Measurements from ENCODE around the gene ACHE. TPM values are rescaled to one million over a fixed set of nuclear protein-coding genes. Genes with fewer than 3 reads are reported as not detected.
A peak's percentile ranks its signal among the peaks of the same experiment; 100 is the strongest.

The ACHE gene
- total and polyA plus RNA-seq, 8 donors = 0.25 to 2.4 (median 0.43) TPM; not detected in 3

- DNase-seq = peak; percentile 90 to 97
- 0 to 1% (median 1%) methylated on average over 28 to 71 of the region's 71 CpGs for WGBS, 5 donors
- H3K27me3 ChIP-seq = no peaks in the 10 kb centered on the region
- H3K36me3 ChIP-seq = peaks cover 0 to 16% (median 11%) of the 10 kb centered on the region in 4 donors
- H3K4me1 ChIP-seq = peaks cover 17 to 30% (median 24%) of the 10 kb centered on the region in 4 donors
- H3K4me3 ChIP-seq = peak within 1 kb of the TSS; percentile 69 to 85 (median 70)
- peak within 1 kb of the TSS; percentile 60 to 85 (median 76) for H3K27ac ChIP-seq
- intact Hi-C loops (cut with DNase I; ENCODE audit: low total_unique reads) = loop anchor here (5.0 to 10.0 kb wide), 2 partner anchors 50 to 147 kb away; partner anchors contain the start of gene POP7
- TF ChIP-seq CTCF (IDR thresholded peaks at IDR 0.05) (peak in 5 of 7 experiments; percentile 88 to 94 (median 92)), EP300 (IDR thresholded peaks at IDR 0.05) (no peak), POLR2AphosphoS5 (IDR thresholded peaks at IDR 0.05) (peak in 1 of 3 donors; percentile 50), POLR2A (IDR thresholded peaks at IDR 0.05) (no peak)
- H3K9me3 ChIP-seq = no peaks in the 10 kb centered on the region
Observed at GRCh38 chr7:100852048-100852872, 43.4 kb downstream of the ACHE start, which contains the start of gene SLC12A9. SLC12A9 (plus strand) TSS chr7:100852713; CDS start chr7:100854198, 1,485 bp downstream.

GRCh38 chr7:100847360-100847759 lies 48.3 kb downstream of the ACHE start:
- WGBS, 5 donors = 94 to 98% (median 94%) methylated on average over 4 of the region's 4 CpGs
- Histone ChIP-seq H3K4me3 (no peak overlapping the region), H3K36me3 (no peaks in the 10 kb centered on the region), H3K27me3 (no peaks in the 10 kb centered on the region), H3K27ac (no peak overlapping the region), H3K4me1 (peaks cover 7 to 8% (median 7%) of the 10 kb centered on the region in 4 donors), H3K9me3 (no peaks in the 10 kb centered on the region)
- intact Hi-C loops (cut with DNase I; ENCODE audit: low total_unique reads) = no loop called here
- no peak for TF ChIP-seq EP300 (IDR thresholded peaks at IDR 0.05)
- no peak for TF ChIP-seq POLR2A (IDR thresholded peaks at IDR 0.05)
- no peak for TF ChIP-seq POLR2AphosphoS5 (IDR thresholded peaks at IDR 0.05)
- no peak for TF ChIP-seq CTCF (IDR thresholded peaks at IDR 0.05)
- no peak for DNase-seq

- no peak overlapping the region for H3K4me3 ChIP-seq
- no peak overlapping the region for H3K27ac ChIP-seq
- no peaks in the 10 kb centered on the region for H3K9me3 ChIP-seq
- no peak for TF ChIP-seq CTCF (IDR thresholded peaks at IDR 0.05)
- no peak for TF ChIP-seq POLR2A (IDR thresholded peaks at IDR 0.05)
- TF ChIP-seq POLR2AphosphoS5 (IDR thresholded peaks at IDR 0.05) = no peak
- TF ChIP-seq EP300 (IDR thresholded peaks at IDR 0.05) = no peak
- intact Hi-C loops (cut with DNase I; ENCODE audit: low total_unique reads) = no loop called here
- peaks cover 9 to 21% (median 13%) of the 10 kb centered on the region in 4 donors for H3K4me1 ChIP-seq
- H3K36me3 ChIP-seq = no peaks in the 10 kb centered on the region
- DNase-seq = no peak
- H3K27me3 ChIP-seq = no peaks in the 10 kb centered on the region
- WGBS, 5 donors = 53 to 73% (median 57%) methylated on average over 8 of the region's 8 CpGs
Observed at GRCh38 chr7:100840470-100841100, 55.1 kb downstream of the ACHE start.

Small RNA genes lying within 50 kb of the gene (small RNA-seq; reads per million reads assigned to genes)
- gene RN7SL549P (0 reads per million in 4 donors), gene RPS29P15 (0 reads per million in 4 donors)

Other genes starting within 250 kb of the ACHE start
- under 1 TPM in 2 of 5 donors, not detected in 3; 0.37 to 0.43 TPM for gene ACTL6B, start 239.4 kb downstream of the ACHE start, total RNA-seq
- gene ACTL6B, start 239.4 kb downstream of the ACHE start, polyA plus RNA-seq = 1 to 10 TPM in 2 of 3 donors, under 1 TPM in 1; 0.25 to 1.4 (median 1.2) TPM
- gene GNB2, start 222.1 kb downstream of the ACHE start, total RNA-seq = 100 to 1,000 TPM in 3 of 5 donors, 10 to 100 TPM in 2; 52.9 to 290 (median 152) TPM
- gene GNB2, start 222.1 kb downstream of the ACHE start, polyA plus RNA-seq = 100 to 1,000 TPM; 147 to 219 (median 169) TPM
- 100 to 1,000 TPM in 1 of 5 donors, 10 to 100 TPM in 4; 27.9 to 127 (median 87.9) TPM for gene GIGYF1, start 201.6 kb downstream of the ACHE start, total RNA-seq
- 10 to 100 TPM; 10.5 to 19.9 (median 19.7) TPM for gene GIGYF1, start 201.6 kb downstream of the ACHE start, polyA plus RNA-seq
- 10 to 100 TPM in 4 of 5 donors, not detected in 1; 23.3 to 70.1 (median 38.3) TPM for gene POP7, start 189.8 kb downstream of the ACHE start, total RNA-seq
- gene POP7, start 189.8 kb downstream of the ACHE start, polyA plus RNA-seq = 10 to 100 TPM; 38.1 to 45.2 (median 39.0) TPM
- not detected for gene EPO, start 175.4 kb downstream of the ACHE start, total RNA-seq
- gene EPO, start 175.4 kb downstream of the ACHE start, polyA plus RNA-seq = not detected
- not detected for gene ZAN, start 162.3 kb downstream of the ACHE start, total RNA-seq
- not detected for gene ZAN, start 162.3 kb downstream of the ACHE start, polyA plus RNA-seq
- 100 to 1,000 TPM in 1 of 5 donors, 10 to 100 TPM in 4; 22.2 to 128 (median 67.2) TPM for gene EPHB4, start 68.4 kb downstream of the ACHE start, total RNA-seq
- gene EPHB4, start 68.4 kb downstream of the ACHE start, polyA plus RNA-seq = 10 to 100 TPM in 2 of 3 donors, 1 to 10 TPM in 1; 7.3 to 17.7 (median 13.9) TPM
- gene SLC12A9, start 43.2 kb downstream of the ACHE start, total RNA-seq = 10 to 100 TPM in 3 of 5 donors, 1 to 10 TPM in 2; 2.9 to 44.6 (median 25.9) TPM
- gene SLC12A9, start 43.2 kb downstream of the ACHE start, polyA plus RNA-seq = 10 to 100 TPM in 1 of 3 donors, 1 to 10 TPM in 2; 4.9 to 21.7 (median 9.0) TPM
- 10 to 100 TPM in 3 of 5 donors, 1 to 10 TPM in 2; 4.7 to 44.3 (median 14.7) TPM for gene TRIP6, start 28.5 kb downstream of the ACHE start, total RNA-seq
- 10 to 100 TPM; 23.8 to 50.0 (median 26.2) TPM for gene TRIP6, start 28.5 kb downstream of the ACHE start, polyA plus RNA-seq
- gene SRRT, start 20.8 kb downstream of the ACHE start, total RNA-seq = 100 to 1,000 TPM in 2 of 5 donors, 10 to 100 TPM in 3; 45.2 to 184 (median 86.2) TPM
- 10 to 100 TPM; 63.7 to 97.1 (median 68.9) TPM for gene SRRT, start 20.8 kb downstream of the ACHE start, polyA plus RNA-seq
- gene UFSP1, start 6.2 kb downstream of the ACHE start, total RNA-seq = 10 to 100 TPM in 1 of 5 donors, under 1 TPM in 1, not detected in 3; 0.73 to 22.6 TPM
- 1 to 10 TPM; 2.0 to 4.3 (median 4.1) TPM for gene UFSP1, start 6.2 kb downstream of the ACHE start, polyA plus RNA-seq
- gene MUC3A, start 53.6 kb upstream of the ACHE start, total RNA-seq = 100 to 1,000 TPM in 1 of 5 donors, 1 to 10 TPM in 3, under 1 TPM in 1; 0.45 to 527 (median 1.9) TPM
- gene MUC3A, start 53.6 kb upstream of the ACHE start, polyA plus RNA-seq = under 1 TPM; 0.45 to 0.76 (median 0.62) TPM
- gene MUC12, start 73.7 kb upstream of the ACHE start, total RNA-seq = 10 to 100 TPM in 1 of 5 donors, under 1 TPM in 3, not detected in 1; under 0.01 to 76.8 (median 0.58) TPM
- gene MUC12, start 73.7 kb upstream of the ACHE start, polyA plus RNA-seq = 10 to 100 TPM in 1 of 3 donors, 1 to 10 TPM in 2; 1.4 to 13.9 (median 5.5) TPM
- gene MUC17, start 124.2 kb upstream of the ACHE start, total RNA-seq = under 1 TPM in 1 of 5 donors, not detected in 4; 0.73 TPM
- gene MUC17, start 124.2 kb upstream of the ACHE start, polyA plus RNA-seq = not detected
- gene TRIM56, start 189.6 kb upstream of the ACHE start, total RNA-seq = 10 to 100 TPM; 13.6 to 41.1 (median 24.6) TPM
- gene TRIM56, start 189.6 kb upstream of the ACHE start, polyA plus RNA-seq = 1 to 10 TPM; 7.5 to 9.8 (median 8.3) TPM
- gene SERPINE1, start 231.2 kb upstream of the ACHE start, total RNA-seq = 10 to 100 TPM in 2 of 5 donors, 1 to 10 TPM in 2, under 1 TPM in 1; 0.58 to 25.0 (median 8.4) TPM
- 10 to 100 TPM in 1 of 3 donors, 1 to 10 TPM in 2; 3.2 to 13.6 (median 4.1) TPM for gene SERPINE1, start 231.2 kb upstream of the ACHE start, polyA plus RNA-seq